GM21737 (cell line): ENCODE results near the gene BLOC1S1.
"Not testable (repeated sequence)": the region's sequence is repeated elsewhere in the genome, so short reads cannot be mapped to it uniquely, and the experiment has no call there.

ENCODE experiments used
- ATAC-seq: cut with Tn5 transposase; IDR thresholded peaks from one replicate; pipeline ENCODE4 v1.9.1; 2021; ENCODE audit warnings: mild to moderate bottlenecking, moderate library complexity; ENCODE audit not compliant: unreplicated experiment

The BLOC1S1 gene

GRCh38 chr12:55743406-55744339 lies 27.8 kb downstream of the BLOC1S1 start:
- peak; percentile 39 for ATAC-seq

DNA sequence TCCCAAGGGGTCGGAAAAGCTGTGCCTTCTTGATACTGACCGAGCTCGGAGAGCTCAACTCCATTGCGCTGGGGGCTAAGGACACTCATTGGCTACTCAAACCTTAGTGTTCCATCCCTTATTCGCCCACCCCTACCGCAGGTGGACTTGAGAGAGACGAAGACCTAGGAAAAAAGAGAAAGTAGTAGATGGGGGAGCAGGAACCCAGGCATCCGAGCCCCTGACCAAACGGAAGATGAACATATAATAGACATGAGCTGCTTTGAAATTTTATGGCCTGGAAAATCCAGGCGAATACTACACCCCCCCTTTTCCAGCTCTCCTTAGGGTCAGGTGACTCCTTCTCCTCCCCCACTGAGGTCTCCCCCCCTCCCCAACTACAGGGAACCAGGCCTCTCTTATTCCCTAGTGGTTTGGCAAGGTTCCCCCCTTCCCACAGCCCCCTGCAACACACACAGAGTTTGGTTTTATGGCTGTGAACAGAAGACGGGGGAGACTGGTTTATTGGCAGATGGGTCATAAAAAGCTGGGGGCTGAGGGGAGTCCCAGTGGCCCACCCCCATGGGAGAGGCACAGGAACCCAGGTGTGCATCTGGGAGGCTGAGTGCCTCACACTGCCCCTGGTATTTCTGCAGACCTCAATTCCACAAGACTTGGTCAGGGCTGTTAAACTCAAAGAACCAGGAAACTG lies 28.6 kb downstream of the BLOC1S1 start:
- no peak for ATAC-seq

- no peak for ATAC-seq
These were observed 29.7 kb downstream of the BLOC1S1 start for GRCh38 chr12:55745361-55746173.

- no peak for ATAC-seq
These were observed 30.5 kb downstream of the BLOC1S1 start for GRCh38 chr12:55746174-55746912.

DNA sequence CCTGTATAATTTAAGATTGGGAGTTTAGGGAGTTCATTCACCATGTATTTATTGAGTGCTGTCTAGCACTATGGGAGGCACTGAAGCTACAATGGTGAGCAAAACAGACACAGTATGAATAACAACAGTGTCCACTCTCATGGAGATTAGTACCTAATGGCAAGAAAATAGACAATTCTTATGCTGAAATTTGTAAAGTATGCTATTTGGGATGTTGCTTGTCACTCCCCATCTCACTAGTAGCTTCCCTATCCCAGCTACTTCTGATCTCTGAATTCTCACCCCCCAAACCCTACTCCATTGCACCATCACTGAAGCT lies 31.0 kb downstream of the BLOC1S1 start:
- ATAC-seq: no peak

GRCh38 chr12:55748230-55748993 lies 32.6 kb downstream of the BLOC1S1 start:
- no peak for ATAC-seq

DNA sequence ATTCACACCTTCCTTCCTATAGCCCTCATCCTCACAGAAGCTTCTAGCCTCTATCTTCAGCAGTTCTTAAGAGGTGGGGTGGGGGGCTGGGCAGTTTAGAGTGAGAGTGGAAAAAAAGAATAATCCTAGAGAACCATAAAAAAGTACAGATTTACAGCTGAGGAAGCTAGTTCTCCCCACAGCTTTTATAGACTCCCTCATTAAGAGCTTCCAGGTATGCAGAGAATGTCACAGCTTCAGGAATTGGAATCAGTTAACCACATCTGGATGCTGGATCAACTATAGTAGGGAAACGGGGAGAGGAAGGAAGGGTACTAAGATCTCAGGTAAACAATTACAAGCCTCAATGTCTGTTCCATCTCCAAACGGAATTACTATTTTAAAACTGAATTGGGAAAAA lies 39.4 kb downstream of the BLOC1S1 start:
- ATAC-seq: no peak

- no peak for ATAC-seq
These were observed 41.9 kb downstream of the BLOC1S1 start for GRCh38 chr12:55757701-55758100.

GRCh38 chr12:55758575-55758974 lies 42.7 kb downstream of the BLOC1S1 start:
- not testable (repeated sequence) for ATAC-seq

DNA sequence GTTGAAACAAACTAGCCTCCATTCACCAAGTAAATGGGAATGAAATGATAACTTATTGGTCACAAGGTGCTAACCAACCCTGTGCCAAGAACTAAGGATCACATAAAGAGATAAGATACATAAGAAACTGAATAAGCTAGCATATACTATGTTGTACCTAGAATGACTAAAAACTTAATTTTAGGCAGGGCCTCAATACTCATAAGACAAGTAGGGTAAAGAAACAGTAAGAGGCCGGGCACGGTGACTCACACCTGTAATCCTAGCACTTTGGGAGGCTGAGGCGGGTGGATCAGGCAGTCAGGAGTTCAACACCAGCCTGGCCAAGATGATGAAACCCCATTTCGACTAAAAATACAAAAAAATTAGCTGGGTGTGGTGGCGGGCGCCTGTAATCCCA lies 44.8 kb downstream of the BLOC1S1 start:
- ATAC-seq: no peak

DNA sequence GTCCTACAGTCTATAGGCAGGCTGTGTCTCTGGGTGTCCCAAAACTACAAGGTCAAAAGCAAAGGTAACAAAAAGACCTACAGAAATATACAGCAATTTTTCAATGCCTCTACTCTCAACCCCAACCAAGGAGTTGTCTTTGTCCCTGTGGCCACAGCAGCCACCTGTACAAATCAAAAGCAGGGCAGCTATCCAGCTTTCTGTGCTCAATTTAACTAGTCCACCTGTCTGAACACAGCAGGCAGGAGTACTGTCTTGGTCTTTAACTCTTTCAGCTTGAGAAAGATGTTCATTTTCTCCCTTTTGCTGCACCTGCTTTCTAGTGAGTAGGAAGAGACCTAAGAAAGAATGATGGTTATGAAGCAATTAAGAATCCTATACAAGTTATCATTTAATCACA lies 46.8 kb downstream of the BLOC1S1 start:
- ATAC-seq: no peak

- ATAC-seq: no peak
These were observed 50.0 kb downstream of the BLOC1S1 start for GRCh38 chr12:55765736-55766290.

DNA sequence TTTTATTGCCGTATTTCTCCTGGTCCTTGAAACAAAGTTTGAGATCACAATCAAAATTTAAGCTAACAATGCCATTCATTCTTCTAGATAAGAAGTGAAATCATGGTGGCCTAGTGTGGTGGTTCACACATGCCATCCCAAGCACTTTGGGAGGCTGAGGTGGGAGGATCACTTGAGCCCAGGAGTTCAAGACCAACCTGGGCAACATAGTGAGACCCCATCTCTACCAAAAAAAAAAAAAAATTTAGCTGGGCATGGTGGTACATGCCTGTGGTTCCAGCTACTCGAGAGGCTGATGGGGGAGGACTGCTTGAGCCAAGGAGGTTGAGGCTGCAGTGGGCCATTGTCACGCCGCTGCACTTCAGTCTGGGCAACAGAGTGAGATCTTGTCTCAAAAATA lies 51.3 kb downstream of the BLOC1S1 start:
- no peak for ATAC-seq
